Suppressor macrophage treated with lipopolysaccharide for 4 hours (primary cell): ENCODE measurements around the gene NDOR1.

Experiments used
- DNase-seq: peaks from one replicate; pipeline ENCODE4 v3.0.0-alpha.2; 2020

NDOR1 gene

DNA sequence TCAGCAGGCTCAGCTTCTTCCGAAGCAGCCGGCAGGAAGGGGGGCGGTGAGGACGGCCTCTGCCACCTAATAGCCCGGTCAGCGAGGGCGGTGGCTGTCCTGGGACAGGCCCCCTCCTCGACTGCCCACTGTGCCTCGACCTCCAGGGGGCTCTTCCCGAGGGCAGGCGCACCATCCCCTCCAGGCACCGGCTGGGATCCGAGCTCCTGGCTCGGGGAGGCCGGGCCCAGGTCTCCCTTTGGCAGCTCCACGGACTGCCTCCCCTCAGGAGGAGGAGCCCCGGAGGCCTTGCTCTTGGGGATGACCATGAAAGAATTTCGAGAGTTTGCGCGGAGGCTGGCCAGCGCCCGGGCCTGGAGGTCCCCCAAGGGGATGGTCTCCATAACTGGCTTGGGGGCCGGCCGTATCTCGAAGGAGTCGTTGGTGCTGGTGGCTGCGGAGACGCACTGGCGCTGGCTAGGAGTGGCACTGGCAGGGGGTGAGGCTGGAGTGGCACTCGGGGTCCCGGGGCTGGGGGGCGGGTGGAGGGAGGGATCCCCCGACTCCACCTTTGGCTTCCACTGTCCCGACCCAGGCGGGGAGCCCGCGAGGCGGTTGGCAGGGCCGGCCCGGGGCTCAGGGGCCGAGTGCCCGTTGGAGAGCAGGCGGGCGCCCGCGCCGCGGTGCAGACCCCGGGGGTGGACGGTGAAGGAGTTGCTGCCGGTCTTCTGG is 5.9 kb upstream of the NDOR1 start:
- DNase-seq = no peak

DNA sequence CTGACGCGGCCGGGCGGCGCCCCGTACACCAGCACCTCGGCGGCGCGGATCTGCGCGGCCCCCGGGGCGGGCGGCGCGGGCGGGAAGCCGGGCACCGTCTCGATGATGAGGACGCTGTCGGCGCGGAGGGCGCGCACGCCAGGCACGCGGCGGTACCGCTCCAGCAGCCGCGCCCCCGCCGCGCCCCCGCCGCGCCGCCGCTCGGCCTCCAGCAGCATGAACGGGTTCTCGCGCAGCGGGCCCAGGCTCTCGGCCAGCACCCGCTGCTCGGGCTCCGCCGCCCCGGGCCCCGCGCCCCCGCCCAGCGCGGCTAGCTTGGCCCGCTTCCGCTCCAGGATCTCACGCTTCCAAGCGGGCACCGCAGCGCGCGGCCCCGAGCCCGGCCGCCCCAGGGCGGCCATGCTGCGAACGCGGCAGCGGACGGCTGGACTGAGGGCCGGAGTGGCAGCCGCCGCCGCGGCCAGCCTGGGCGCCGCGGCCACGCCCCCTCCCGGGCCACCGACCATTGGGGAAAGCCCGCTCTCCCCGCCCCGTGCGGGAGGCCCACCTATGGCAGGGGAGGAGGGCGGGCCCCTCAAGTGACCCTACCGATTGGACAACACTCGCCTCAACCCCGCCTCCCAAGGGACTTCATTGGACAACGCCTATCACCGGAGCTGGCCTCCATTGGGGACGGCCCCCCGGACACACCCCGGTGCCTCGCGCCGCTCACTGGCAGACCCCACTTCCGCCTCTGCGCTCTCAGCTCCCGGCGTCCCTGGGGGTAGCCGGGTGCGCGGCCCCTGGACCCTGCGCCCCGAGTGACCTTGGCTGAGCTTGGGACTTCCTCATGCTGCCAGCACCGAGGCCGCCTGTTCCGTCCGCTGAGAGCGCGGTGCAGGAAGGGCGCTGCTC is 4.9 kb upstream of the NDOR1 start, which contains the start of gene TPRN:
Gene TPRN (minus strand): TSS at position 431 of the 894 bp plus-strand sequence. CDS start 30 bp downstream, at position 401.
- DNase-seq = peak; percentile 100

DNA sequence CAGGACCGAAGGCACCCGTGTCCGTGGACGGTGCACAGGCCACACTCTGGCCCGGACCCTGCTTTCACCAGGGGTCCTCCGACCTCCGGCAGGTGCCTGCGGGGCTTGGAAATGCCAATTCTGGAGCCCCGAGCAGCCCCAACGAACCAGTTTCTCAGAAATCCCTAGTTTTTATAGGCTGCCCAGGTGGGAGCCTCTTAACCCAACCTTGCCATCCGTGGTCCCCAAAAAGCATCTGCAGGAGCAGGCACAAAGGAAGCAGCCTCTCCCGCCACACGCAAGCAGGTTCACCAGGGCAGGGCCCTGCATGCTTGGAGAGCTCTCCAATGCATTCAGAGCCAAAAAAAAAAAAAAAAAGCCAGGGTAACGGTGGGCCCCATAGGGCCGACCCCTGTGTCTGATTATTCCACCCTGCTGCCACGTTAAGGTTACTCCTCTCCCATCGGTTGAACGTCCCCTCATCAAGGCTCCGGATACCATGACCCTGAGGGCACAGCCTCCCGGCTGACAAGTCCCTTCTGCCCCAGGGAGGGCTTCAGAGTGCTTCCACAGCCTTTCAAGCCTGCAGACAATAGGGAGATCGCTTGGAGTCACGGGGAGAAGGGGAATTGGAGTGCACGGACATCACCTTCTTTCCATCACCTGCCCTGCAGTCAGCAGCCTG is 4.2 kb upstream of the NDOR1 start:
- no peak for DNase-seq

DNA sequence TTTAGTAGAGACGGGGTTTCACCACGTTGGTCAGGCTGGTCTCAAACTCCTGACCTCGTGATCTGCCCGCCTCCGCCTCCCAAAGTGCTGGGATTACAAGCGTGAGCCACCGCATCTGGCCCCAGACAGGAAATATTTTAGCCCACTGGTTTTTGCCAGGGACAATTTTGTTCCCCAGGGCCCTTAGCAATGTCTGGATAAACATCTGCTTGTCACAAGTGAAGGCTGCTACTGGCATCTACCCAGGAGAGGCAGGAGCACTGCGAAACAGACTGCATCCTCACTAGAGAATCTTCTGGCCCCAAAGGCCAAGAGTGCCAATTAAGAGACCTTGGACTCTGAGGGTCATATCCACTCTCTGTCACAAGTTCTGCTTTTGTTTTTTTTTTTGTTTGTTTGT is 2.5 kb upstream of the NDOR1 start:
- no peak for DNase-seq

DNA sequence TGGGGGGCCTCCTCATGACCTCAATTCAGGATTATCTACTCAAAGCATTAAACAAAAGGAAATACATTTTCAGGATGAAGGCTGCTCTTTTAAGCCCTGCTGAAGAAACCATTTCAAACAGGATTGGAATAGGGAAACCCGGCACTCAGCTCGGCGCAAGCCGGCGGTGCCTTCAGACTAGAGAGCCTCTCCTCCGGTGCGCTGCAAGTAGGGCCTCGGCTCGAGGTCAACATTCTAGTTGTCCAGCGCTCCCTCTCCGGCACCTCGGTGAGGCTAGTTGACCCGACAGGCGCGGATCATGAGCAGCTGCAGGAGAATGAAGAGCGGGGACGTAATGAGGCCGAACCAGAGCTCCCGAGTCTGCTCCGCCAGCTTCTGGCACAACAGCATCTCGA is 772 bp upstream of the NDOR1 start:
- no peak for DNase-seq

DNA sequence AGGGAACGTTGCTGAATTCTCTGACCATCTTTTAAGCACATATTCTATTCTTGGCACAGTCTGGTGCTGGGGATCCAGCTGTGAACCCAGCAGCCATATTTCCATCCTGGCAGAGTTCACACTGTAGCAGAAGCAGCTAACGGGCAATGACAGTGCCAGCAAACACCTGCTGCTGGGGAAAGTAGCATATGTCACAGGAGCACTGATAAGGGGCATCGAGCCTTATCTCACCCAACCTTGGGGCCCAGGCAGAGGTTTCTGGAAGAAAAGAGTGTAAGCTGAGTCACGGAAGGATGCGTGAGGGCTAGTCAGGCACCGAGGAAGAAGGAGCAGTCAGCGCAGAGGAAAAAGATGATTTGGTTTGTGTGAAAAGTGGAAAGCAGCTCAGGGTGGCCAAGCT is 1.1 kb downstream of the NDOR1 start:
- DNase-seq = no peak

DNA sequence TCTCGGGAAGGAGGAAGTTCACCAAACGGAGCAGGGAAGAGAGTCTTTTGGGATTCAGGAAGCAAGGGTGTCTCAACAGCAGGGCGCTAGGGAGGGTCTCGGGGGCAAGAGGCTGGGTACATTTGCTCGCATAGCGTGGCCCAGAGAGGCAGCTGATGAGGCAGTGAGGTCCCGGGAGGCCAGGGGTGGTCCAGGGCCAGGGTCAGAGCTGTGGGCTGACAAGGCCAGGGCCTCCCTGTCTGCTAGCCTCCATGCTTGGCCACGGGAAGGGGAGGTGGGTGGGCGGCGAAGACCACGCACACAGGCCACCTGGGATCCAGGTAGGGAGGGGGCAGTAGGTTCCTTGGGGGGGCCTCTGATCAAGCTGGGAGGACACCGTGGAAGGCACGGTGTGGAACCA is 6.0 kb downstream of the NDOR1 start:
- no peak for DNase-seq

DNA sequence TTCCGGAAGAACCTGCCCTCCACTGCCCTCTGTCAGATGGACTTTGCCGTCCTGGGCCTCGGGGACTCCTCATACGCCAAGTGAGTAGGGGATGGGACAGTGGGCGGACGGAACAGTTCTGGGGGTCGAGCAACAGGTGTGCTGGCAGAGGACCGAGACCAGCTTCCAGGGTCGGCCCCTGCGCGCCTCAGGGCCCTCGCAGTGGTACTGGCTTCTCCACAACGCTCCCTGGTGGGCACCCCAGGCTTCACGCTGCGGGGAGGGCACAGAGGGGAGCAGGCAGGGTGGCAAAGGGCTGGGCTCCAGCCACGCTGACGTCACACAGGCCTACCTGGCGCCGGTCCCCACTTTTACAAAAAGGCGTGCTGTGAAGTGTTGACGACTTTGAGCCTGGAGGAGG is 7.0 kb downstream of the NDOR1 start:
- DNase-seq = no peak

DNA sequence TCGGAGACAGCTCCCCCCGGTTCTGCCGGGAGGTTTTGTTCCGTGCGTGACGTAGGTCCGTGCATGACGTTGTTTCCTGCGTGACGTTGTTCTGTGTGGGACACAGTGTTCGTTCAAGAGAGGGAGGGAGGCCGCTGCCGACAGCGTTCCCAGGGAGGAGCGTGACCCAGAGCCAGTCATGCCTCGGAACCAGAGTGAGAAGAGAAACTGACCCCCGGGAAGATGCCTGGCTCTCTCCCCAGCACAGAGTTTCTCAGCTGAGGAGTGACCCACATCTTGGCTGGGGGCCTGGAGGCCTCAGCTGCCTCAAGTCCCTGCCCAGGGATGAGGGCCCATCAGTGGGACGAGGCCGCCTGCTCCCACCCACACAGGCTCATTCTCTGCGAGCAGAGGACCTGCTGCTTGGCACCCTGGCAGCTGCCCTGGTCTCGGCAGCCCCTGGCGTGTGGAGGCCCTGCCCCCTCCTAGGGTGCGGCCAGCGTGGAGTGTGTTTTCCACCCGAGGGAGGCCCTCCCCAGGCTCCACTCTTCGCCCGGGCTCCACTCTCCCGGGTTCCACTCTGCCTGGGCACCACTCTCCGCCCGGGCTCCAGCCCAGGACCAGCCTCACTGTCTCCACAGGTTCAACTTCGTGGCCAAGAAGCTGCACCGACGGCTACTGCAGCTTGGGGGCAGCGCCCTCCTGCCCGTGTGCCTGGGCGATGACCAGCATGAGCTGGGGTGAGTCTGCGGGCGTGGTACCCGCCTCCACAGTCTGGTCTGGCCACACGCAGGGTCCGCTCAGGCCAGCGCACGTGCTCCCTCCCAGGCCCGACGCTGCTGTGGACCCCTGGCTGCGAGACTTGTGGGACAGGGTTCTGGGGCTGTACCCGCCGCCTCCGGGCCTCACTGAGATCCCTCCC is 7.9 kb downstream of the NDOR1 start:
- DNase-seq = no peak

DNA sequence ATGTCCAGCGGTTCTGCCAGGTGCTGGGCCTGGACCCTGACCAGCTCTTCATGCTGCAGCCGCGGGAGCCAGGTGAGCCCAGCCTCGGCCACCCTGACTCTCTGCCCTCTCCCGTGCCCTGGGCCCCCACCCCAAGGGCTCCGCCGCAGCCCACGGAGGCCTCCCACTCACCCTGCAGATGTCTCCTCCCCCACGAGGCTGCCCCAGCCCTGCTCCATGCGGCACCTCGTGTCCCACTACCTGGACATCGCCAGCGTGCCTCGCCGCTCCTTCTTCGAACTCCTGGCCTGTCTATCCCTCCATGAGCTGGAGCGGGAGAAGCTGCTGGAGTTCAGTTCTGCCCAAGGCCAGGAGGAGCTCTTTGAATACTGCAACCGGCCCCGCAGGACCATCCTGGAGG is 9.1 kb downstream of the NDOR1 start:
- DNase-seq = no peak

DNA sequence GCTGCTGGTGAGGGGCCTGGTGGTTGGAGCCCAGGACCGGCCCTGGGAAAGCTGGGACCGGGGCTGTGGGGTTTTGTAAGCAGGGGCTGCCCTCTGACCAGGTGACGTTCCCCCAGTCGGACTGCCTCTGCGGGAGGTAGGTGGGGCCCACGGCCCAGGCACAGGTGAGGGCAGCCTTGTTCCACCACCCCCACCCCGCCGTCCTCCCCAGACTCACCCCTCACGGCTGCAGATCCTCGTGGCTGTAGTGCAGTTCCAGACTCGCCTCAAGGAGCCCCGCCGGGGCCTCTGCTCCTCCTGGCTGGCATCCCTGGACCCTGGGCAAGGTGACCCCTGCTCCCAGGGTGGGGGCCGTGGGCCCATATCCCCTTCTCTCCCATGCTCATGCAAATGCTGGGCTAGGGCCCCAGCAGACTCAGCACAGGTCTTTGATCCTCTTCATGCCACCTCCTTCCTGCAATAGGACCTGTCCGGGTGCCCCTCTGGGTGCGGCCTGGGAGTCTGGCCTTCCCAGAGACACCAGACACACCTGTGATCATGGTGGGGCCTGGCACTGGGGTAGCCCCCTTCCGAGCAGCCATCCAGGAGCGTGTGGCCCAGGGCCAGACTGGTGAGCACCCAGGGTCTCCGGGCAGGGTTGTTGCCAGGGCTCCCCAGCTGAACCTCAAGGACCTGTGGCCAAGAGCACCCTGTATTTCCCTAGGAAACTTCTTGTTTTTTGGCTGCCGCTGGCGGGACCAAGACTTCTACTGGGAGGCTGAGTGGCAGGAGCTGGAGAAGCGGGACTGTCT is 9.9 kb downstream of the NDOR1 start:
- no peak for DNase-seq

DNA sequence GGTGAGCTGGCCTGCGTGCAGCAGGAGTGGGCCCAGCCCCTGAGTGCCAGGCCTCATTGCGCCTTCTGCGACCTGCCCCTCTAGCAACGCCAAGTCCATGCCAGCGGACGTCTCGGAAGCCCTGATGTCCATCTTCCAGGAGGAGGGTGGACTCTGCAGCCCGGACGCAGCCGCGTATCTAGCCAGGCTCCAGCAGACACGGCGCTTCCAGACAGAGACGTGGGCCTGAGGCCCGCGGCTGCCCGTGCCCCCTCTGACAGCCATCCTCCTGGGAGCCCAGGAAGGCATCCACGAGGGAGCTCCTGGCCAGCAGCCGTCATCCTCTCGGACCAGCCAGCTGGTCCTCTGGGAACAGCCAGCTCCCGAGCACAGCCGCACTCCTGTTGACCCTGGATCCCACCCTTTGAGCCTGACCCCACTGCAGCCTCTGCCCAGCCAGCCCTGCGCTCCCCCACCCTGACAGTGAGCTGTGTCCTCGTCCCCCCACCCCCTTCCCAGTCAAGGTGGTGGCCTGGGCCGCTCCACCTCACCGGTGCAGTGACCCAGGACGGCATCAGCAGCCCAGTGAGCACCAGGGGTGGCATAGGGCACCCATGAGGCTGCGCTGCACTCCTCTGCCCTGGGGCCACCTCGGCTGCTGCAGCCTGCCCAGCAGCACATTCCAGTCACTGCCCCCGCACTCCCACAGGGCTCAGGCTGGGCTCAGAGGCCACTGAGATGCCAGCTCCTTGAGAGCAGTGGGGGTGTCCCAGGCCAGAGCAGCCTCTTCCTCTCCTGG is 10.9 kb downstream of the NDOR1 start:
- no peak for DNase-seq

DNA sequence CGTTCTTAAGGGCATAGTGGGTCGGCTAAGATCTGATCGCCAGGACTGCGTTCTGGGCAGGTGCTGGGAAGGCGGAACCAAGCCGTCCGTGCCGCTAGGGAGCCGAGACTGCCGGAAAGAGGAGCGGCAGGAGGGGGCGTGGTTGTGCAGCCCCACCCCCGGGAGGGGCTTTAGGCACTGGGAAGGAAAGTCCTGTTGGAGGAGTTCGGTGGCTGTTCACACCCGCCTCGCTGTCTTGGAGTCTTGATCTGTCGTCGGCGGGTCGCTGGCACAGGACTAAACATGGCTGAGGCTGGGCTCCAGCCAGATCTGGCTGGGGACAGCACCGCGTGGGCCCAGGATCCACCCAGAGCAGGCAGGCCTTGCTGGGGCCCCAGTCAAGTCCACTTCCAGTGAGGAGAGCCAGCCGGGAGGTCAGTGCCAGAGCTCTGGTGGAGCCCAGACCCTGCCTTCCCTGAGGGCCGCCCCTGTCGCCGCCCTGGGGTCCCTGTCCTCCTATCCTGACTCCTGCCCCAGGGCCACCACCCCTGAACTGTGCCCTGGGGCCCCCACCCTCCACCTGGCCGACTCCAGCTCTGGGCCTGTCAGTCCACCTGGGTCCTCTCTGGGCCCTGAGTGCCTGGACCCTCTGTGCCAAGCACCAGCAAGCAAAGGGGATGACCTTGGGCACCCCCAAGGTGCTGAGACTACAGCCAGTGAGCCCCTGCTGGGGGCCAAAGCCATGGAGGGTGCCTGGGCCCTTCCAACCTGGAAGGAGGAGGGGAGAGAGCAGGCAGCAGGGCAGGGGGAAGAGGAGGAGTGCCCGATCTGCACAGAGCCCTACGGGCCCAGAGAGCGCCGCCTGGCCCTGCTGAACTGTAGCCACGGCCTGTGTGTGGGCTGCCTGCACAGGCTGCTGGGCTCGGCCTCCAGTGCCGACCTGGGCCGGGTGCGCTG is 12.0 kb downstream of the NDOR1 start:
- no peak for DNase-seq

DNA sequence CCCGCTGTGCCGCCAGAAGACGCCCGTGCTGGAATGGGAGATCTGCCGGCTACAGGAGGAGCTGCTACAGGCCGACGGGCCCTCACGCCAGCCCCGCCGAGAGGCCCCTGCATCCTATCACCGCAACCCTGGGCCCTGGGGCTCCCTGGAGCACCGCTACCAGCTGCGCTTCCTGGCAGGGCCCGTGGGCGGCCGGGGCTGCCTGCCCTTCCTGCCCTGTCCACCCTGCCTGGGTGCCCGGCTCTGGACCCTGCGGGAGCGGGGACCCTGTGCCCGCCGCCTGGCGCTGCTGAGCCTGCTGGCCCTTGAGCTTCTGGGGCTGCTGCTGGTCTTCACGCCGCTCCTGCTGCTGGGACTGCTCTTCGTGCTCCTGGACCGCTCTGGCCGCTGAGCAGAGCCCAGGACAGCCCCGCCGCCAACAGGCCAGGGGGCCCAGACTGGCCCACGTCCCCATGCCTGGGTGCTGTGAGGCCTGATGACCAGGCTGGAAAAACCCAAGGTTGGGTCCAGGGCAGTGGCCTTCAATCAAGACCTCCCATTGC is 12.8 kb downstream of the NDOR1 start:
- DNase-seq = no peak

DNA sequence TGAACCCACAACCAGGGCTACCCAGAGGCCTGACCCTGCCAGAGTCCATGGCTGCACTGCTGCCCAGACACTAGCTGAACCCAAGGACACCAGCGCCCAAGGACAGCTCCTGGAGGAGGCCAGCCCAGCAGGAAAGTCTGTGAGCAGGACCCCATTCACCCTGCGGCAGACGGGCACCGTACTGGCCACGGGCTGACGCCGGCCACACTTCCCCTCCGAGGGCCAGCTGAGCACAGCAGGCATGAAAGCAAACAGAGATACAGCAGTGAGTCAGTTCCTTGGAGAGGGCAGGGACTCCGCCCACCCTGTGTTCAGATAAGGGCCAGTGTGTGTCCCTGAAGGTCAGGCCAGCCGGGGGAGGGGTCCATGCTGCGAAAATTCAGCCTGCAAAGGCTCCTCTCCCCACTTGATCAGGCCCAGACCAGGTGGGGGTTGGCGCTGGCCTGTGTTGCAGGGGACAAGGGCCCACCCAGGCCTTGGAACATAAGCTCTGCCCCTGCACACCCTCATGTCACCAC is 13.3 kb downstream of the NDOR1 start:
- DNase-seq = peak; percentile 46

DNA sequence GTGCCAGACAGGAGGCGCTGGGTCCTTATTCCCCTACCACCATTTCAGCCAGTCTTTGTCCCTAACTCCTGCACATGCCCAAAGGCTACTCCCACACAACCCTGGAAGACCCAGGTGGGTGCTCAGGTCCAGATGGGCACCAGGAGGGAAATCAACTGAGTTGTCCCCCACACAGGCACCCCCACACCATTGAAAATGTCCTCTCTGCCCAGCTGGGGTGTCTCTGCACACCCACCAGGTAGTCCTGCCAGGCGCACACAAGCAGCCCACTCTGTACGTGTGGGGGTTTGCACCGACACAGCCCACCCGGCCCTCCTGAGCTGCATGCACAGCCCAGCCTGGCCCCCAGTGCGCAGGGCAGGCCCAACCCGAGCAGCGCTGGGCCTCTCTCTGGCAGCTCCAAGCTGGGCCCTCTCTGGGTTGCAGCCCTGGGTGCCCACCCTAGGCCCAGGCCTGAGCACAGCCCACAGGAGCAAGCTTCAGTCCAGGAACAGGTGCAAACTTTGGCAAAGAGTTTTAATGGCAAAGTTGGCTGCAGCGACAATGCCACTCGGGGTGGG is 14.3 kb downstream of the NDOR1 start:
- DNase-seq = no peak

DNA sequence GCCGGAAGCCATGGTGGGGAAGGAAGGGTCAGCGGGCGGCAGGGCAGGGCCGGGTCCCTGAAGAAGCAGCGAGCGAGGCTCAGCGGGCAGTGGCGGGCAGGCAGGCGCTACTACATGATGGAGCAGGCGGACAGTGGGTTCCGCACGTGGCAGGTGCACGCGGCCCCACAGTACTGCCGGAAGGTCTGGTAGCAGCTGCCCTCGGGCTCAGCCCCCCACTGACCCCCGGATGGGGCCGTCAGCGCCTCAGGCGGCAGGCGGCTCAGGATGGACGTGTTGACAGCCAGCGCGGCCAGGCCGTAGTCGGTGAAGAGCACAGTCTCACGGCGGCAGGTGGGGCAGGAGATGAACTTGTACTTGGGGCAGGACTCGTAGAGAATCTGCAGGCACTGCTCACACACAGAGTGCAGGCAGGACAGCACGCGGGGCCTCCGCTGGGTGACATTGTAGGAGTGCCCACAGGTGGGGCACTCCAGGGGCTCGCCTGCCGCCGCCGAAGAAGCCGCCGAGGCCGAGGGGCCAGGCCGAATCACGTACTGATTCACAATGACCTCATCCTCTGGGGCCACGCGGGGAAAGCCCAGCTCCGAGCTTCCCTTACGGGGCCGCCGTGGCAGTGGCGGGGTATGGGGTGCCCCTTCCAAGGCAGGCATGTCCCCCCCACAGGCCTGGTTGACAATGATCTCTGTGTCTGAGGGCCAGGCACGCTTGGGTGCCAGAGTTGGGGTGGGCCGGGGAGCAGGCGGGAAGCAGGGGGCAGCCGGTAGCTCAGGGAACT is 15.0 kb downstream of the NDOR1 start:
- no peak for DNase-seq

DNA sequence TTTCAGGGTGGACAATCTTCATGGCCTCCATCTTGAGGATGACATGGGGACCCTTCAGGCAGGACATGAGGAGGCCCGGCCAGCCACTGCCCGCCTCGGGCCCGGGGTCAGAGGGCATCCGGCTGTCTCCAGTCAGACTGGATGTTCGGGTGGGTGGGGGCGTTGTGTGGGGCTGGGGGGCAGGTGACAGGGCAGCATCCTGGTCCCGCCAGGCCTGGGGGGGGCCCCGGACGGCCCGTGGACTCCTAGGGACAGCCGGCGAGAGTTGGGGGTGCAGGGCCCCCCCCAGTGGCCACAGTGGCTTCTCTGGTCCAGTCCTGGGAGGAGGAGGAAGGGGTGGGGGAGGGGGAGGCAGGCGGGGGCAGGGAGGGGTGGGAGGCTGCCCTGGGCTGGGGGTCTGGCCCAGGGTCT is 15.6 kb downstream of the NDOR1 start:
- no peak for DNase-seq
